Heart left ventricle (tissue), 13 donors: ENCODE results near the gene MTUS2.

Experiments
- CTCF ChIP-seq, 12 donors: fragments of 200-600 bp; sonication (generic) in 4 of 12; IDR thresholded peaks; one replicate each; pipeline versions ENCODE4 v1.5.0 to v1.8.0; 2018 to 2022; ENCODE audit warnings: antibody characterized with exemption in 12 of 12, mild to moderate bottlenecking in 5 of 12
- POLR2A ChIP-seq, 2 donors: fragments of 450-650 bp; IDR thresholded peaks; one replicate each; pipeline ENCODE4 v1.6.1; 2017; ENCODE audit warnings: antibody characterized with exemption in 2 of 2, mild to moderate bottlenecking in 2 of 2, moderate library complexity in 2 of 2
- donor health status: ischemic (EF 13 %, LVEDD 7.1; RV severe dilation, severe dysfunction).
- donor health status: DM: no; HTN: yes; CAD: no.
- donor health status: DM: no; HTN: no; CAD: no.
- donor health status: ischemic (EF 25% LVEDD 6.9; RV normal size, moderate dysfunction).
- donor health status: ischemic (EF 25% LVEDD 5.7; RV mildly dilated, moderate dysfunction).
- donor health status: ischemic (EF 35%, LVEDD 5.7; RV mildly dilated, moderate dysfunction).
- donor health status: nonischemic (EF 11% LVEDD 7.7; RV severe dilation, severe dysfunction).
- donor health status: DM: yes; HTN: yes; CAD: no.
- donor health status: PGD.
- donor health status: ischemic (EF 29% LVEDD 5.4; RV normal size, mild dysfunction).
- donor health status: nonischemic (EF 23%, LVEDD 6.1; RV moderate dilation, normal function).

GRCh38 chr13:29523199-29523961 is 703.2 kb downstream of the MTUS2 start:
- TF ChIP-seq CTCF (IDR thresholded peaks at IDR 0.05) = peak in 1 of 12 donors; percentile 2
- no peak for TF ChIP-seq POLR2A (IDR thresholded peaks at IDR 0.05)
